T-helper 2 cell (primary cell): Measurements from ENCODE around the gene IL21R.
A peak's percentile ranks its signal among the peaks of the same experiment; 100 is the strongest.

Experiments
- DNase-seq, 5 experiments: peaks; one replicate each; pipeline versions ENCODE4 v3.0.0 to v3.0.0-alpha.2; 2012 to 2022

Gene IL21R

GRCh38 chr16:27491894-27492587 lies 90.1 kb downstream of the IL21R start:
- DNase-seq: peak in 1 of 5 experiments; percentile 21

- no peak for DNase-seq
Observed at GRCh38 chr16:27492588-27492979, 90.6 kb downstream of the IL21R start.

GRCh38 chr16:27495191-27495590 lies 93.2 kb downstream of the IL21R start:
- no peak for DNase-seq

GRCh38 chr16:27498031-27498825 lies 96.3 kb downstream of the IL21R start:
- DNase-seq: no peak

- DNase-seq: no peak
Observed at GRCh38 chr16:27498916-27499658, 97.1 kb downstream of the IL21R start.

- no peak for DNase-seq
Observed at GRCh38 chr16:27499659-27500055, 97.7 kb downstream of the IL21R start.

- no peak for DNase-seq
Observed at GRCh38 chr16:27500801-27501200, 98.8 kb downstream of the IL21R start.
